Measurements from ENCODE around the gene AIPL1. TPM values are rescaled to one million over a fixed set of nuclear protein-coding genes. Genes with fewer than 3 reads are reported as not detected.

AIPL1 gene
- total and polyA plus RNA-seq, 2 donors (not counting 1 experiment from before 2014, with no cell fraction given): not detected

DNA sequence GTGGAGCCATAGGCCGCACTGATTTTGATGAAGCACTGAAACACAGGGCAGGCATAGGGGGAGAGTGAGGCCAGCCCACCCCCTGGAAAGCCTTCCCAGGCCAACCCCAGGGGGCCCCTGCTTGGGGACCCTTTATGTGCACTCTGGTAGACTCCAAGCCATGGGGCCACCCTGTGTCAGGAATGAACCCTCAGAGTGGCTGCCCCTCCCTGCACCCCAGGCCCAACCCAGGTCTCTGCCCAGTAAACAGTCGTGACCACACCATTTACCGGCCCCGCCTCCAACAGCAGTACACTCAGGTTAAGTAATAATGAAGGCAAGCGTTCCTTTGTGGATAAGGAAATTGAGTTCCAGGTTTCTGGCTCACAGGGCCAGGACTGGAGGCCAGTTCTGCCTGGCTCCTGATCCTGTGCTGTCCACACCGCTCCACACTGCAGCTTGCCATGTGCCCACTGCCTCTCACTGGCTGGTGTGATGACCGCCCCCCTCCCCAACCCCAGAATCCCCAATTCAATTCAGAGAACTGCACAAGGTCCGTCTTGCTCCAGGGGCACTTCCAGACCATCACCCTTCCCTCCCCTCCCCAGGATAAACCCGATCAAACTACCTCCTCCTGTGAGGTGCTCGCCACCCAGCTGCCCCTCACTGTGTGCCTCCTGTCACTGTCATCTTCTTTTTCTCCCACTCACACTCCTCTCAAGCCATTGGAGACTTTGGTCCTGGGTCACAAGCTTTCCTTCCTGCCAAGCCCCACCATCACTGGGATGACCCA is 23.0 kb upstream of the AIPL1 start:
- WGBS (ENCODE audit: insufficient coverage): 91% methylated on average over 7 of the region's 10 CpGs
- Histone ChIP-seq H3K4me1 (ENCODE audit: control insufficient read depth in 2 of 2, insufficient read depth in 2 of 2, low read length in 2 of 2) (peaks cover 6 to 10% of the 10 kb centered on the region in 2 donors), H3K9me3 (ENCODE audit: control extremely low read depth in 1 of 3, control insufficient read depth in 2 of 3, insufficient read depth in 1 of 3, low read length in 2 of 3) (peaks cover 0 to 8% (median 0%) of the 10 kb centered on the region in 3 donors), H3K4me2 (replicated peaks; ENCODE audit: low read depth, low read length, poor library complexity, severe bottlenecking) (no peak overlapping the region), H4K20me1 (ENCODE audit: control insufficient read depth, insufficient read depth, low read length, poor library complexity, severe bottlenecking) (no peaks in the 10 kb centered on the region), H3K4me3 (ENCODE audit: control extremely low read depth in 1 of 5, extremely low read depth in 1 of 5, insufficient read depth in 1 of 5, low read depth in 2 of 5, low read length in 4 of 5) (no peak overlapping the region), H3K27ac (ENCODE audit: low read length in 2 of 2) (no peak overlapping the region), H3K79me2 (ENCODE audit: control insufficient read depth, insufficient read depth, low read length) (no peaks in the 10 kb centered on the region), H3K9ac (ENCODE audit: low read length) (no peak overlapping the region), H3K27me3 (replicated peaks in 1 of 4; ENCODE audit: control extremely low read depth in 1 of 4, control insufficient read depth in 3 of 4, insufficient read depth in 4 of 4, low read length in 3 of 4) (no peaks in the 10 kb centered on the region), H3K36me3 (replicated peaks in 1 of 2; ENCODE audit: control extremely low read depth in 1 of 2, control insufficient read depth in 1 of 2, extremely low read depth in 1 of 2, insufficient read depth in 2 of 2, low read length in 1 of 2) (no peaks in the 10 kb centered on the region), H2AFZ (ENCODE audit: insufficient read depth, low read depth, low read length, poor library complexity, severe bottlenecking) (no peak overlapping the region)
- POLR2A ChIA-PET: no interaction called here
- H3K9me3 Mint-ChIP-seq (ENCODE audit: insufficient read depth): no peaks in the 10 kb centered on the region
- peaks cover 26% of the 10 kb centered on the region for H3K4me1 Mint-ChIP-seq
- no peak for TF ChIP-seq EZH2 (IDR thresholded peaks at IDR 0.05; ENCODE audit: borderline replicate concordance, insufficient read depth, low read depth, low read length, poor library complexity, severe bottlenecking)
- TF ChIP-seq, protein P1, sequence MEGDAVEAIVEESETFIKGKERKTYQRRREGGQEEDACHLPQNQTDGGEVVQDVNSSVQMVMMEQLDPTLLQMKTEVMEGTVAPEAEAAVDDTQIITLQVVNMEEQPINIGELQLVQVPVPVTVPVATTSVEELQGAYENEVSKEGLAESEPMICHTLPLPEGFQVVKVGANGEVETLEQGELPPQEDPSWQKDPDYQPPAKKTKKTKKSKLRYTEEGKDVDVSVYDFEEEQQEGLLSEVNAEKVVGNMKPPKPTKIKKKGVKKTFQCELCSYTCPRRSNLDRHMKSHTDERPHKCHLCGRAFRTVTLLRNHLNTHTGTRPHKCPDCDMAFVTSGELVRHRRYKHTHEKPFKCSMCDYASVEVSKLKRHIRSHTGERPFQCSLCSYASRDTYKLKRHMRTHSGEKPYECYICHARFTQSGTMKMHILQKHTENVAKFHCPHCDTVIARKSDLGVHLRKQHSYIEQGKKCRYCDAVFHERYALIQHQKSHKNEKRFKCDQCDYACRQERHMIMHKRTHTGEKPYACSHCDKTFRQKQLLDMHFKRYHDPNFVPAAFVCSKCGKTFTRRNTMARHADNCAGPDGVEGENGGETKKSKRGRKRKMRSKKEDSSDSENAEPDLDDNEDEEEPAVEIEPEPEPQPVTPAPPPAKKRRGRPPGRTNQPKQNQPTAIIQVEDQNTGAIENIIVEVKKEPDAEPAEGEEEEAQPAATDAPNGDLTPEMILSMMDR (IDR thresholded peaks at IDR 0.05): no peak
- ATAC-seq (ENCODE audit: low read depth): no peak
- DNase-seq: no peak
- peaks cover 9% of the 10 kb centered on the region for H3K27me3 Mint-ChIP-seq
- no peak overlapping the region for H3K27ac Mint-ChIP-seq
- intact Hi-C loops (cut with micrococcal nuclease): no loop called here
- no peak overlapping the region for H3K4me3 Mint-ChIP-seq
- CTCF ChIA-PET: interaction anchor here (1.0 kb wide), 1 partner anchor 23 kb away, joined by 3 read pairs; the partner anchor contains the start of gene AIPL1

DNA sequence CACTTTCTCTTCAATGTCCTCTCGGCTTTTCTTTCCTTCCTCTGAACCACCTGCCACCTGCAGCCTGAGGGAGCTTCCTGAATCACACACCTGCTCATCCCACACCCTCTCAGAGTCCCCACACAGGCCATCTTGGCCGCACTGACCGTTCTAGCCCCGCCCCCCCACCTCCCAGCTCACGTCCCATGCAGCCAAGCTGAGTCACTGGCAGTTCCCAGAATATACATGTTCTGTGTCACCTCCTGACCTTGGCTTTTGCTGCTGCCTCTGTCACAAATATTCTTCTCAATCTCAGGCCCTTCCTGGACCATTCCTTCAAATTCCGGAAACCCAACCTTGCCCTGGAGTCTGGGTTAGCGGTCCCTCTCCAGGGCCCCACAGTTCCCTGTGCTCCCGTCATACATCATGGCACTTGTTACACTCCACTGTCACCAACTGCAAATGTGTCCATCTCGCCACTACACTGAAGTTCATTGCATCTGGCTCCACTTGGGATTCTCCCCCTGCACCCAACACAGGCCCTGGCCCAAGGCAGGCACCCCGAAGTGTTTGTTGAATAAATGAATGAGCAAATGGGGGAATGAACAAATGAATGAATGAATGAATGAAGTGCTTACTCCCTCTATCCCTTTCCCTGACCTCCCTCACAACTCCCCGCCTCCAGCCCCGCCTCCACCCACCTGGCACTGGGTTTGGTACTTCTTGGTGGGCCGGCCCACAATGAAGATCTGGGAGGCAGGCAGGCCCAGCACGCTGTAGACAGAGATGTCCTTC is 22.2 kb upstream of the AIPL1 start:
- ChIA-PET POLR2A (no interaction called here), CTCF (no interaction called here)
- Histone ChIP-seq H2AFZ (ENCODE audit: insufficient read depth, low read depth, low read length, poor library complexity, severe bottlenecking) (no peak overlapping the region), H3K9ac (ENCODE audit: low read length) (no peak overlapping the region), H3K4me2 (replicated peaks; ENCODE audit: low read depth, low read length, poor library complexity, severe bottlenecking) (no peak overlapping the region), H3K27me3 (replicated peaks in 1 of 4; ENCODE audit: control extremely low read depth in 1 of 4, control insufficient read depth in 3 of 4, insufficient read depth in 4 of 4, low read length in 3 of 4) (no peaks in the 10 kb centered on the region), H3K27ac (ENCODE audit: low read length in 2 of 2) (no peak overlapping the region), H3K9me3 (ENCODE audit: control extremely low read depth in 1 of 3, control insufficient read depth in 2 of 3, insufficient read depth in 1 of 3, low read length in 2 of 3) (peaks cover 0 to 8% (median 0%) of the 10 kb centered on the region in 3 donors), H3K4me3 (ENCODE audit: control extremely low read depth in 1 of 5, extremely low read depth in 1 of 5, insufficient read depth in 1 of 5, low read depth in 2 of 5, low read length in 4 of 5) (no peak overlapping the region), H3K36me3 (replicated peaks in 1 of 2; ENCODE audit: control extremely low read depth in 1 of 2, control insufficient read depth in 1 of 2, extremely low read depth in 1 of 2, insufficient read depth in 2 of 2, low read length in 1 of 2) (no peaks in the 10 kb centered on the region), H3K4me1 (ENCODE audit: control insufficient read depth in 2 of 2, insufficient read depth in 2 of 2, low read length in 2 of 2) (peaks cover 6 to 10% of the 10 kb centered on the region in 2 donors), H3K79me2 (ENCODE audit: control insufficient read depth, insufficient read depth, low read length) (no peaks in the 10 kb centered on the region), H4K20me1 (ENCODE audit: control insufficient read depth, insufficient read depth, low read length, poor library complexity, severe bottlenecking) (no peaks in the 10 kb centered on the region)
- TF ChIP-seq EZH2 (IDR thresholded peaks at IDR 0.05; ENCODE audit: borderline replicate concordance, insufficient read depth, low read depth, low read length, poor library complexity, severe bottlenecking): no peak
- TF ChIP-seq, protein P1 (IDR thresholded peaks at IDR 0.05): no peak
- Mint-ChIP-seq H3K4me3 (no peak overlapping the region), H3K4me1 (peaks cover 32% of the 10 kb centered on the region), H3K9me3 (ENCODE audit: insufficient read depth) (no peaks in the 10 kb centered on the region), H3K27me3 (peaks cover 2% of the 10 kb centered on the region), H3K27ac (peak overlapping the region; percentile 57)
- 75% methylated on average over 12 of the region's 14 CpGs for WGBS (ENCODE audit: insufficient coverage)
- ATAC-seq (ENCODE audit: low read depth): no peak
- DNase-seq: no peak
- intact Hi-C loops (cut with micrococcal nuclease): no loop called here
